CD4-positive, alpha-beta T cell treated with Interleukin-10 for 1 hour (primary cell): ENCODE results near the gene SLC49A3.
"Not testable (repeated sequence)": the region's sequence is repeated elsewhere in the genome, so short reads cannot be mapped to it uniquely, and the experiment has no call there.

ENCODE experiments used
- DNase-seq: peaks from one replicate; pipeline ENCODE4 v3.0.0-alpha.2; 2020

The SLC49A3 gene

DNA sequence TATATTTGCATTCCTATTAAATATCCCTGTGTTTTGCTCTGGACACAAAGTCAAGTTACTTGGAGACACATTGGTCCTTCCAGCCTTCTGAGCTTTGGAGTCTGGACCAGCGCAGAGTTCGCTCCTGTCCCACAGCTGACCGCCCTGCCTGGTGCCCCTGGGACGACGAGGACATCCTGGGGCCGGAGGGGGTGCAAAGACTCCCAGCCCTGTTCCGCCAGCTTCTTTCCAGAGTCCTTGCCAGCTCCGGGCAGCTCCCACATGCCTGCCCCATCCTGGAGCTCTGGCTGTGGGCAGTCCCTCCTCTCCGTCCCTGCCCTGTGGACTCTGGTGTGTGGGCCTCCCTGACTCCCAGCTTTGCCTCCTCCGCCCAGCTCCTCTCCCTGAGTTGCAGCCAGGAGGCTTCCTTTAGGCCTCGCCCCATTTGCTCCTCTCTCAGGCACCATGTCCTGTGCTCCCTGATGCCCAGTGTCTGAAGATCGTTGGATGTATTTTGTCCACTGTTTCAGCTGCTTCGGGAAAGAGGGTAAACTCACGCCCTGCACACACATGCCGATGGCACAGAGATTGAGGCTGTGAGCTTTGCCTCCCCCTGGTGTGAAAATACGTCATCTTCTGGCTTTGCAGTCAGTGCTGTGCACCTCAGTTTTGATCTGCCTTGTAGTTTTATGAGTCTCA is 11.8 kb upstream of the SLC49A3 start:
- no peak for DNase-seq

GRCh38 chr4:699816-700580 is 11.0 kb upstream of the SLC49A3 start:
- no peak for DNase-seq

GRCh38 chr4:694341-694940 is 5.5 kb upstream of the SLC49A3 start:
- not testable (repeated sequence) for DNase-seq

DNA sequence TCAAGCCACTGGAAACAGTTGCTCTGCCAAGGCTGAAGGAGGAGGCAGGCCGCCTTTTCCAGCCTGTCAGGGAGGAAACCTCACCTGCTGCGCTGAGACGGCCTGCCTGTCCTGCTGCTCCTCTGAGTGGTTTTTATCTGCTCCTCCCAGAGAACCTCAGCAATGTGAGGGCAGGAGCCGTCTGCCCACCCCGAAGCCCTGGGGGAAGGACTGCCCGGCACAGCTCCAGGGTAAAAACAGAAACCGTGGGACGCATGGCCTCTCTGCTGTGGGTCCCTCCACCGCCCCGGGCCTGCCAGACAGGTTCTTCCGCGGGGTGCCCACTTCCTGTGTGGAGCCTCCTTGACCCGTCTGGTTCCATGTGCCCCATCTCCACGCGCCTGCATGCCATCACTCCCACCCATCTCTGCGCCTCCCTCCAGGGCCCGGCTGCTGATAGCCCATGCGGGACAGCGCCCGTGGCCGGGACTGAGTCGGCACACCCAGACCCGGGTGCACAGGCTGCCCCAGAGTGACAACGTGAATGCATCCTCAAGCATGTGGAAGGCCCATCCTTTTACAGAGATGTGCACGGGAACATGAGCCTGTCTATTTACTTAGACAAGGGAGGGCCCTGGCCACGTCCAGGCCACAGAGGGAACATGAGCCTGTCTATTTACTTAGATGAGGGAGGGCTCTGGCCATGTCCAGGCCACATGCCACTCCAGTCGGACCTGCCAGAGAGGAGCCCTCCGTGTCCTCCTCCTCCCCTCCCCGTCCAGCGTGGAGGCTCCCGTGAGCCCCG is 4.0 kb upstream of the SLC49A3 start:
- no peak for DNase-seq

GRCh38 chr4:689723-690122 is 772 bp upstream of the SLC49A3 start:
- DNase-seq: no peak

DNA sequence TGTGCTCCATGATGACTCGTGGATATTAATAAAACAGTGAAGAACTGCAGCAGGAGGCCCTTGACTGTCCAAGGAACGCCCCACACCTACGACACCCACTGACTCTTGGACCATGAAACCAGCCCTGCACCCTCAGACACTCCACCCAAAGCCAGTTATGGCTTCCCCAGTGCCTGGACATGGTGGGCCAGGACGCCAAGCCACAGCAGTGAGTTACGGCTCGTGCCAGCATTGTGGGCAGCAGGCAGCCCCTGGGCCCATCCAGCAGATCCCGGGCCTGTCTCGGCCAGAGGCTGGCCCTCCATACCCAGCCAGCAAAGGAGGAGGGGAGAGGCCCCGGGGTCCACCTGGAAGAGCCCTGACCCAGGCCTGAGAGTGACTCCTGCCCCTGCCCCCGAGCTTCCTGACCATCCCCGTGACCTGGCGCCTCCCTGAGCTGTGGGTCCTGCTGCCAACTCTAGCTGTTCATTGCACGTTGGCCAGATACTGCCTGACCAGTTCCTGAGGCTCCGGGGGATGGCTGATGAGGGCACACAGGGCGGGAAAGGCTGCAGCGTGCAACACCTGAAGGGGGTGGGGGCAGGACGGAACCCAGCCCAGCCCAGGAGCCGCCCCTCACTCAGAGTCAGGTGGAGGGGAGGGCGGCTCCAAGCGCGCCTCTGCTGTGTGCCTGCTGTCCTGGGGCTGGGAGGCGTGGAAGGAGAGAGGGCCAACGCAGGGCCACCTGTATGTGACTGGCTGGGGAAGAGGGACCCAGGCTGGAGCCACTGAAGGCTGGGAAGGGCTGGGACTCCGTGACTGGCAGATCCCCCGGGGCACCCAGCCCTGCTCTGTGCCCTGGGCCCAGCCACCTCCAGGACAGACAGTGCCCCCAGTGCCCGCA is 739 bp downstream of the SLC49A3 start:
- DNase-seq: no peak

DNA sequence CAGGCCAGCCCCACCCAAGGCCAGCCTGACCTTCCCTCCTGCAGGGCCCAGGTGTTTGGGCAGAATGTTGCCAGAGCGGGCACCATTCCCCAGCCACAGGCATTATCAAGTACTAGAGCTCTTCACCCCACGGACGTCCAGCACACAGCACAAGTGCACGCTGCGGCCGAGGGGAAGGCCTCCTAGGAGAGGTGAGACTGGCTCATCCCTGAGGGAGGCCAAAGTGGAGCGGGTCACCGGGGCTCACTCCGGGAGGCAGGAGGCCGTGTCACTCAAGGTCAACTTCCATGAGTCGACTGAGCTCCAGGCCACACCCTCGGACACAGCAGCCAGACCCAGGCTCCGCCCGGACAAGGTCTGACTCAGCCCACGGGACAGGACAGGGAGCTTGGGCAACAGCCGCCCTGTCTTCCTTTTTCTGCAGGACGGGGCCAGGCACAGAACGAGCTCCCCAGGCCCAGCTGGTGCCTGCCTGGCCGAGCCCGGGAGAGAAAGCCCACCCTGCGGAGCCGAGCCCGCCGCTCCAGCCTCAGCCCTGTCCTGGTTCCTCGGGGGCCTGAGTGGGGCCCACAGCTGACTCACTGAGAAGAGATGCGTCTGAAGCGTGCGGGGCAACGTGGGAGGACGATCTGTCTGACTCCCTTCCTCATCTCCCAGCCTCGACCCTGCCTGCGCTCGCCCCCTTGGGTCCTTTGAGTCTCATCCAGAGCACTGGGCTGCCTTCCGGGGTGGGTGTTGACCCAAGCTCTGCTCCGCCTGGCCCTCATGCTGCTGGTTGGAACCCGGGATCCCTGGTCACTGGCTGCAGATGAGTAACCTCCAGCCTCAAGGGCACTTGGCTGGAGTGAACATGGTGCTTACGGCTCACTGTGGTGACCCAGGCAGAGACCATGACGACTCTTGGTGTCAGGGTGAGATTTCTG is 1.6 kb downstream of the SLC49A3 start:
- DNase-seq: no peak

GRCh38 chr4:686413-687040 is 2.4 kb downstream of the SLC49A3 start:
- no peak for DNase-seq

DNA sequence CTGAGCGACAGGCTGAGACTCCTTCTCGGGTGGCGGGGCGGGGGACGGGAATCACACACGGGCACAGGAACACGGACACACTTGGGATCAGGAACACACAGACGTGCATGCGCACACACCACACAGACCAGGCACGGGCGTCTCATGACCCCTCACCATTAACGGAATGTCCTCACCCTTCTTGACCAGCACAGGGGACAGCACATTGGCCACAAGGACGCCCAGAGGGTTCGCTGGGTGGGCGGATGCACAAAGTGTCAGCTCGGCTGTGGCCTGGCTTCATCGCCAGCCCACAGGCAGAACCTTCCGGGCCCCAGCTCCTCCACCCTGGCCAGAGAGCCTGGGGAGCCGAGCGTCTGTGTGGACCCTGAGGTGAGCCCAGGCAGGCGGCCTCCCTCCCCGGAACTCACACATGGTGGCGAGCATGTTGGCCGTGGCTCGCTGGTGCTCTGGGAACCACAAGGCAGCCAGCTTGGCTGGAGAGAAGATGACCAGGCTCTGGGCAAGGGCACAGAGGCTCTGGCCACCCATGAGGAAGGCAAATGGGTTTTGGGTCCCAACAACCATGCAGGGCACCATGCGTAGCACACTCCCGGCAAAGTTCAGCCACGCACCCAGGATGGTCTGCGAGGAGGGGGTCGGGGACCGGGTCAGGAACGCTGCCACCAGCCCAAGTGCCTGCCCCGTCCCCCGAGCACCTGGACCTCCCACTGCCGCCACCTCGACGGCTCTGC is 3.1 kb downstream of the SLC49A3 start:
- DNase-seq: no peak

DNA sequence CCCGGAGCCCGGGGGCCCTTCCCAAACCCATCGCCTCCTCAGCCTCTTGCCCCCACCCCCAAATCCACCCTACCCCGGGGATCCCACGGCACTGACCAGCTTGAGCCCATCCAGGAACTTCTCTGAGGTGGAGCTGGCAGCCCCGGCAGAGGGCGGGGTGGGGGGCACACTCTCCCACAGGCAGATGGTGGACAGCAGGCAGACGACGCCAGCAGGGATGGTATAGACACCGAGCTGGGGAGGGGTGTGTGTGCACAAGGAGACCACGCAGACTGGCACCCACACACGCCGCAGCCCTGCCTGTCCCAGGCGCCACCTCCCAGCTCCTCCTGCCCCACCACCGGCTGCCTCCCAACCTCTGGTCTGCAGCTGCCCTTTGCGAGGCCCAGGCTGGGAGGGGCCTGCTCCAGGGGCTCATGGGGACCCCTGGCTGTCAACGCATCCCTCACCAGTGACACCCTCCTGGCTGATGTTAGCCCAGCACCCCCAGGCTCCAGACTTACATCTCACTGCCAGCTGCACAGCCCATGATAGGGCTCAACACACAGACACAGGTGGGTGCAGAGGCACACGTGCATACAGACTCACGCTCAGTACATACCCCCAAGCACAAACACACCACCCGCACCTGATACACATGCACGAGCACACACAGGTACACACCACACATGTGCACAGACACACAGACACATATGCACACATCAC is 4.2 kb downstream of the SLC49A3 start:
- DNase-seq: no peak

- DNase-seq: peak; percentile 46
Measured at GRCh38 chr4:683982-684622, 4.8 kb downstream of the SLC49A3 start.

GRCh38 chr4:683247-683897 is 5.6 kb downstream of the SLC49A3 start:
- no peak for DNase-seq

GRCh38 chr4:682490-683172 is 6.3 kb downstream of the SLC49A3 start:
- no peak for DNase-seq

DNA sequence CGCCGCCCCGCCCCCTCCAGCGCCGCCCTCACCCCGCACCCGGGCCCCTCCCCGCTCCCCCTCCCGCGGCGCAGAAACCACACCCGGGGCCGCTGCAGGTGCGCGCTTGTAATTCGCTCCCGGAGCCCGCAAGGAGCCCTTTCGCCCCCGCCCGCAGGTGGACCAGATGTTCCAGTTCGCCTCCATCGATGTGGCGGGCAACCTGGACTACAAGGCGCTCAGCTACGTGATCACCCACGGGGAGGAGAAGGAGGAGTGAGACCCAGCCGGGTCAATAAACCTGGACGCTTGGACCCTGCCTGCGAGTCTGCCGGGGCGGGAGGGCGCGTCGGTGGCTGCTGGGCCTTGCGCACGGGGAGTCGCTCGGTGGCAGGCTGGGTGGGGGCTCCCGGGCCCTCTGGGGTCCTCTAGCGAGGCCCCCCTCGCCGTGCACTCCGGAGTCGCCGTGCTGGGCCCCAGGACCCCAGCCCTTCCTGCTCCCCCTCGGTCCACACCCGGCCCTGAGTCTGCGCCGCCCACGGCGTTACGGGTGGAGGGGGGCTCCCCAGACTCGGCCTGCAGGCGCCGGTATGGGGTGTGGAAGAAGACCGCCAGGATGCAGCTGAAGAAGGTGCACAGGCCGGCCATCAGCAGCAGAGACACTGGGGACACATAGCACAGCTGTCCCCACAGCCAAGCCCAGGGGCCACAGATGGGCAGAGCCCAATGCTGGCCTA is 7.1 kb downstream of the SLC49A3 start:
- DNase-seq: peak; percentile 65

- DNase-seq: peak; percentile 70
Measured at GRCh38 chr4:680928-681645, 7.9 kb downstream of the SLC49A3 start.

GRCh38 chr4:680551-680927 is 8.4 kb downstream of the SLC49A3 start:
- peak; percentile 45 for DNase-seq
